Tibial nerve (tissue), 3 donors: ENCODE data around the gene AMBRA1.

Experiments used
- POLR2A ChIP-seq, 2 donors: fragments of 450-650 bp; IDR thresholded peaks; one replicate each; pipeline ENCODE4 v1.6.1; 2017; ENCODE audit warnings: antibody characterized with exemption in 2 of 2, mild to moderate bottlenecking in 2 of 2, moderate library complexity in 2 of 2
- TF ChIP-seq, protein P1 (sequence below), 5 experiments: fragments of 200-600 bp in 3 of 5; fragments of 450-650 bp in 2 of 5; sonication (generic) in 3 of 5; IDR thresholded peaks; one replicate each; pipeline ENCODE4 v1.5.1; 2016 to 2019; ENCODE audit warnings: antibody characterized with exemption in 5 of 5, mild to moderate bottlenecking in 3 of 5, moderate library complexity in 2 of 5

DNA sequence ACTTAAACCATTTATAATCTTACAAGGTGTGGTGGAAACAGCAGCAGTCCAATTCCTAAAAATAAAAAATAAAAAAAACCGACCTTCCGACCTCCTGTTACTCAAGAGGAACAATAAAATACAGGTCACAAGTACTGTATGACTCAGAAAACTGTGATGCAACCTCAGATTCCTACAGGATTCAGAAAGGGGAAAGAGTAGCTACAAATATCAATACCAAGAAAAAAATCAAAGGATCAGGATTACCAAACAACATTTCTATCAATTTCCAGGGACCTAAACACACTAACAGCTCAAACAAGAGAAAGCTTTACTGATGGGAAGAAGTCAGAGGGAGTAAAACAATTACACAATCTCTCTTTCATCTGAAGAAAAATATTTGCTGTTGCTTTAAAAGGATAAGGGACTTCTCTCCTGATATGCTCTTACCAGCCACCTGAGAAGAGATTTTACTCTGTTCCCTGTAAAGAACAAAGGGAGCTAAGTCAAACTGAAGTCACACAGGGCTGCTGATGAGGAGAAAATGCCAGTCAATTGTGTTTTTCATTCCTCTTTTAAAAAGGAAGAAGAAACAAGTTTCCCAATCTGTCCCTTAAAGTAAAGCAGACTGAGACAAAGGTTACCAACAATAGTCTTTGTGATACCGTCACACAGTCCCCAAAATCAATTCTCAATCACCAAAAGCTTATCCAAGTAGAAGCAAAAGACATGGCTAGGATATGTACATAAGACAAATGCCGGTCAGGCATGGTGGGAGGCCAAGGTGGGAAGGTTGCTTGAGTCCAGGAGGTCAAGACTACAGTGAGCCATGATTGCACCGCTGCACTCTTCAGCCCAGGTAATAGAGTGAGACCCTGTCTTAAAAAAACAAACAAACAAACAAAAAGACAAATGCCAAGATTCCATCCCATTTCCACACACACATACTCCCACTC is 39.3 kb downstream of the AMBRA1 start:
- TF ChIP-seq, protein P1, sequence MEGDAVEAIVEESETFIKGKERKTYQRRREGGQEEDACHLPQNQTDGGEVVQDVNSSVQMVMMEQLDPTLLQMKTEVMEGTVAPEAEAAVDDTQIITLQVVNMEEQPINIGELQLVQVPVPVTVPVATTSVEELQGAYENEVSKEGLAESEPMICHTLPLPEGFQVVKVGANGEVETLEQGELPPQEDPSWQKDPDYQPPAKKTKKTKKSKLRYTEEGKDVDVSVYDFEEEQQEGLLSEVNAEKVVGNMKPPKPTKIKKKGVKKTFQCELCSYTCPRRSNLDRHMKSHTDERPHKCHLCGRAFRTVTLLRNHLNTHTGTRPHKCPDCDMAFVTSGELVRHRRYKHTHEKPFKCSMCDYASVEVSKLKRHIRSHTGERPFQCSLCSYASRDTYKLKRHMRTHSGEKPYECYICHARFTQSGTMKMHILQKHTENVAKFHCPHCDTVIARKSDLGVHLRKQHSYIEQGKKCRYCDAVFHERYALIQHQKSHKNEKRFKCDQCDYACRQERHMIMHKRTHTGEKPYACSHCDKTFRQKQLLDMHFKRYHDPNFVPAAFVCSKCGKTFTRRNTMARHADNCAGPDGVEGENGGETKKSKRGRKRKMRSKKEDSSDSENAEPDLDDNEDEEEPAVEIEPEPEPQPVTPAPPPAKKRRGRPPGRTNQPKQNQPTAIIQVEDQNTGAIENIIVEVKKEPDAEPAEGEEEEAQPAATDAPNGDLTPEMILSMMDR (IDR thresholded peaks at IDR 0.05): no peak
- TF ChIP-seq POLR2A (IDR thresholded peaks at IDR 0.05): no peak
